GM10847 (cell line): ENCODE measurements around the gene PHACTR3.

ENCODE experiments used
- POLR2A ChIP-seq: IDR thresholded peaks from 2 replicates; pipeline ENCODE4 v1.6.1; 2011; ENCODE audit not compliant: insufficient read length; ENCODE audit errors: extremely low read depth

The PHACTR3 gene

GRCh38 chr20:59640267-59640666 lies 35.9 kb downstream of the PHACTR3 start:
- no peak for TF ChIP-seq POLR2A

DNA sequence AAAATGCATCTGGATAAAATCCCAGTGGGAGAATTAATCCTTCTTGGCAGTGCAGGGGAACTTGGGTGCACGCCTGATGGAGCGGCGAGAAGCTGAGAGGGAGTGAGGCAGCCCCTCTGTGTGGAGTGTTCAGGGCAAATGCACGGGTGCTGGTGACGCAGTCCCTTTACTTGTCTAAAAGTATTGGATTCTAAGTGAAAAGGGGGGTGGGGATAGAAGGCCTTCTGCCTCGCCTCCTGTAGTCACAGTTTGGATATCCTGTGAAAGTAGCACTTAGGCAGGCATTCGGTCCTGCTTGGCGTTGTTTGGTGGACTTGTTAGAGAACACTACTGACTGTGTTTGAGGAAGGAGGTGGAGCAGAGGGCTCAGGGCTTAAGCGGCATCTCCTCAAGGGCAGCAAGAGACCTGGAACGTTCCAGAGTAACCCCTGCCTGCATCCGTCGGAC lies 39.3 kb downstream of the PHACTR3 start:
- TF ChIP-seq POLR2A: no peak

GRCh38 chr20:59644371-59644939 lies 40.1 kb downstream of the PHACTR3 start:
- no peak for TF ChIP-seq POLR2A

GRCh38 chr20:59645271-59645670 lies 40.9 kb downstream of the PHACTR3 start:
- no peak for TF ChIP-seq POLR2A

DNA sequence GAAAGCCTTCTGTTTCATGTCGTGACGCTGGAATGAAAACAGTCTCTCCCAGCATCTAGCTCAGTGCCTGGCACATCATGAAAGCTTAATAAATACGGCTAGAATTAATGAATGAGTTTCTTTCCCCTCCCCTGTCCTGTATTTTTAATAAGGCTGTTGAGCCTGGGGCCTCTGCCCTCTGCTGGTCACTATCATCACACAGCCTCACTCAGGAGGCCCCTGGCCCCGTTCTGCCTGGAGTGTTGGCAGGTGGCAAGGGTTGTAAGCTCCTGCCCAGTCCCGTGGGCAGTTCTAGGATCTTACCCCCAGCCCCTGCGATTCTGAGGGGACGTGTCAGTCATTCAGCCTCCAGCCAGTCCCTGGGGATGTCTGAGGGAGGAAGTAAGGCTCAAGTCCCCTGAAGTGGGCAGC lies 41.4 kb downstream of the PHACTR3 start:
- TF ChIP-seq POLR2A: no peak

- TF ChIP-seq POLR2A: no peak
These were observed 42.1 kb downstream of the PHACTR3 start for GRCh38 chr20:59646487-59646886.

GRCh38 chr20:59647271-59647670 lies 42.9 kb downstream of the PHACTR3 start:
- no peak for TF ChIP-seq POLR2A

DNA sequence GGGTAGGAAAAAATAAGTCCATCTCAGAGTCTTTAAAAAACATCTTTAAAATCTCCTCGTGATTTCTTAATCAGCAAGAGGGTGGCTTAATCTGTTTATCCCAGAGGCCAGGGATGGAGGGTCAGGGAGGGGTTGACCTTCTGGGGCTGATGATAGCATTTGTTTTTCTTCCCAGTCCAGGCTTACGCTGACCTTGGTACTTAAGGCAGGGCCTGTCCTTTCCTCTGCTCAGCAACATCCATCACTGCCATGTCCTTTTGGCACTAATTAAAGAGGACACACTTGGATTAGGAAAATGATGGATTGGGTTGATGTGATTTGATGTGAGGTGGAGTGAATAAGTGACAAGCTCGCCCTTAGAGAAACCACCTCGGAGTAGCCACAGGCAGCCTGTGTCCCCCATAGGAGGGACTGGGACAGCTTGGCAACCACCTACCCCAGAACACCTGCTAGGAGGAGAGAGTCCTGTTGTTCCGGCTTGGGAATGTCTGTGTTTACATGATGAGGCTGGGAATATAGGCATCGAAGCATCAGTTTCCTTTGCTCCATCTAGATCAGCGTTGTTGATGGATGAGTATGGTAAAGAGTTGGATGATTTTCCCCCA lies 44.2 kb downstream of the PHACTR3 start:
- no peak for TF ChIP-seq POLR2A

GRCh38 chr20:59650418-59650817 lies 46.1 kb downstream of the PHACTR3 start:
- TF ChIP-seq POLR2A: no peak

DNA sequence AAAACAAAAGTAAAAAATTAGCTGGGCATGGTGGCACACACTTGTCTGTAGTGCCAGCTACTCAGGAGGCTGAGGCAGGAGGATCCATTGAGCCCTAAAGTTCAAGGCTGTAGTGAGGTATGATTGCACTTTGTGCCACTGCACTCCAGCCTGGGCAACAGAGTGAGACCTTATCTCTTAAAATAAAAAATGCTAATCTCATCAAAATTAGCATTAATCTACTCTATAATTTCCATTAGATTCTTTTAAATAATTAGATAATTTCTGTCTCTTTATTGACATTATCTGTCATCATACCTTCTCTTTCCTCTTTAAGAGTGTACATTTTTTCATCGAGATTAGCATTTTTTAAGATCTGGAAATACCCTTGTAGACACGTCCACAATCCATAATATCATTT lies 48.0 kb downstream of the PHACTR3 start:
- no peak for TF ChIP-seq POLR2A

GRCh38 chr20:59656417-59656816 lies 52.1 kb downstream of the PHACTR3 start:
- no peak for TF ChIP-seq POLR2A

- no peak for TF ChIP-seq POLR2A
These were observed 53.2 kb downstream of the PHACTR3 start for GRCh38 chr20:59657459-59658046.

DNA sequence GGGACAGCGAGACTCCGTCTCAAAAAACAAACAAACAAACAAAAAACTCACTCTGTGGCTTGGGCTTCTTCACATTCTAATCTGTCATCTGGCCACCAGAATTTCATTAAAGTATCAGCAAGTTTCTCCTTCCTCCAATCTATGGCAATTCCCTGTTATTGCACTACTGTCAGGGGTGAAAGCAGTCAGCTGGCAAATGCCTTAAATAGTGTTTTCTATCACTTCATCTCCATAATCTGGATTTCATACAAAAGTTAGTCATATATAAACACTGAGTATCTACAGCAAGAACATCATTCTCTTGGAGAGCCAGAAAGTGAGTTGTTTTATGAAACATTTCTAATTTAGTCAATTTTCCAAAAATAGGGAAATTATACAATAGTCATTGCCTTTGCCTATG lies 56.1 kb downstream of the PHACTR3 start:
- no peak for TF ChIP-seq POLR2A

DNA sequence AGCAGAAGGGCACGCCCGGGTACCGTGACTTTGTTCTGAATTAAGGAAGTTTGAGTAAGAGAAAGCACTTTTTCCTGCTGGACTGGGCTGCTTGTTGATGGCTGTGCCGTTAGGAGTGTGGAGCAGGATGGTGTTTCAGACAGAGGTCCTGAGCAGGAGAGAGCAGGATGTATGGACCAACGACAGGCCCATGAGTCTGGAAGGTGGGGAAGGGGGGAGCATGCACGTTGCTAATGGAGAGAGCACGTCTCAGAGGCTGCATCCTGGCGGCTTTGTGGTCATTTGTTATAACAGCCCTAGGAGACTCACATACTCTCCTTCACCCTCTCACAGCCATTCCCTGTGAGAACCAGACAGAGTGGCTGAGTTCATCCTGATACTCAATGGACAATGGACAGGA lies 56.8 kb downstream of the PHACTR3 start:
- no peak for TF ChIP-seq POLR2A

GRCh38 chr20:59661621-59662020 lies 57.3 kb downstream of the PHACTR3 start:
- no peak for TF ChIP-seq POLR2A

DNA sequence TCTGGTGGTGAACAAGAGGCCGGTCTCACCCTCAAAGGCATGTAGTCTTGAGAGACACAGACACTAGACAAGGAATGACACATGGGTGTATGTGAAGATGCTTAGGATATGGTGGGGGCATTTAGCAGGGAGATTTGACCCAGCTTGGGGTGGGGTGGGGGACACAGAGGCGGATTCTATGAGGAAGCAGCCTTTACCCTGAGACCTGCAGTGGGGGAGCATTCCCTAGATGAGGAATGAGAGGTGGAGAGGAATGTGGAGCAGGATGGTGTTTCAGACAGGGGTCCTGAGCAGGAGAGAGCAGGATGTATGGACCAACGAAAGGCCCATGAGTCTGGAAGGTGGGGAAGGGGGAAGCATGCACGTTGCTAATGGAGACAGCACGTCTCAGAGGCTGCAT lies 57.8 kb downstream of the PHACTR3 start:
- no peak for TF ChIP-seq POLR2A

- TF ChIP-seq POLR2A: no peak
These were observed 58.6 kb downstream of the PHACTR3 start for GRCh38 chr20:59662856-59663512.

DNA sequence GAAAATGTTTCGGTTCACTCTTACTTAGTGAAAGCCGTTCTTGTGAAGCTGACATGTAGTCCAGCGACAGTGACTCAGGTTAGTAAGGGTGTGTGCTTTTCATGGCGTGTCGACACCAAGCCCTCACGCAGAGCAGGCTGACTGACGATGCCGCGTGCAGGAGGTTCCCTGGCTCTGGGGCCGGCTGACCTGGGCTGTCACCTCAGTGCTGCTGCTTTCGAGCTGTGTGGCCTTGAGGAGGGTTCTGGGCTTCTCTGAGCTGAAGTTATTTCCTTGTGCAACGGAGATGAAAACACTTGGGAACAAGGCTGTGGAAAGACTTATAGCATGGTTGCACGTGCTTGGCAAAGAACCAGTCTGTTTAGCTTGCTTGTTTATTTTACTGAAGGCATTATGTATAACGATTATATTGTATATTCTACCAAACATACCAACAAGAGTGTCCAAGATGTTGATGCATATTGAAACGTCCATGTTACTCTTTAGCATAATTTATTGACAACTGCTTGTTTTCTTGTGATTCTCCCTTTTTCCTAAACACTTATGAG lies 59.2 kb downstream of the PHACTR3 start:
- no peak for TF ChIP-seq POLR2A
